Adrenal gland (tissue), 5 donors: ENCODE measurements around the gene RASSF5.

ENCODE experiments used
- POLR2A ChIP-seq, 2 donors: fragments of 450-650 bp; IDR thresholded peaks; one replicate each; pipeline ENCODE4 v1.6.1; 2017; ENCODE audit warnings: antibody characterized with exemption in 2 of 2, mild to moderate bottlenecking in 2 of 2, moderate library complexity in 1 of 2
- TF ChIP-seq, protein P1 (sequence below), 6 experiments: fragments of 450-650 bp in 4 of 6; fragments of 200-600 bp in 2 of 6; sonication (generic) in 1 of 6; IDR thresholded peaks; 1 replicate in 5 of 6; 2 replicates in 1 of 6; pipeline versions ENCODE4 v1.5.1 to v1.8.0; 2016 to 2021; ENCODE audit warnings: antibody characterized with exemption in 6 of 6, mild to moderate bottlenecking in 2 of 6, moderate library complexity in 1 of 6
- donor health status: DM: no; HTN: no; CAD: no.

DNA sequence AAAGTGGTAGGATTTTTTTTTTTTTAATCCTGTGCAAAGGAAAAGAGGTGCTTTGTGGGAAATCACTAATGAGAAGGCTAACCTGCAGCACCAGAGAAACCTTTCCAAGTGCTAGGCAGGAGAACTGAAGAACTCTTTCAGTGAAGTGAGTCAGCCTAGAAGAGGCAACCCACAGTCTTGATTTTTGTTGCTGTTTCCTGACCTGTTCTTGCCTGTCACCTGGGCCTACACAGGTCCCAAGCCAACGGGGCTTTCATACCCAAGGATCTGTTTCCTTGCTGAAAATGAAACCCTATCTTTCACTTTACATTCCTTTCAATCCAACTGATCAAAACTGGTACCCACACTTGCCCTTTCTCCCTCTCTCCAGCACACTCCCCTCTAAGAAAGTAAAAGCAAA lies 44.2 kb upstream of the RASSF5 start:
- TF ChIP-seq, protein P1, sequence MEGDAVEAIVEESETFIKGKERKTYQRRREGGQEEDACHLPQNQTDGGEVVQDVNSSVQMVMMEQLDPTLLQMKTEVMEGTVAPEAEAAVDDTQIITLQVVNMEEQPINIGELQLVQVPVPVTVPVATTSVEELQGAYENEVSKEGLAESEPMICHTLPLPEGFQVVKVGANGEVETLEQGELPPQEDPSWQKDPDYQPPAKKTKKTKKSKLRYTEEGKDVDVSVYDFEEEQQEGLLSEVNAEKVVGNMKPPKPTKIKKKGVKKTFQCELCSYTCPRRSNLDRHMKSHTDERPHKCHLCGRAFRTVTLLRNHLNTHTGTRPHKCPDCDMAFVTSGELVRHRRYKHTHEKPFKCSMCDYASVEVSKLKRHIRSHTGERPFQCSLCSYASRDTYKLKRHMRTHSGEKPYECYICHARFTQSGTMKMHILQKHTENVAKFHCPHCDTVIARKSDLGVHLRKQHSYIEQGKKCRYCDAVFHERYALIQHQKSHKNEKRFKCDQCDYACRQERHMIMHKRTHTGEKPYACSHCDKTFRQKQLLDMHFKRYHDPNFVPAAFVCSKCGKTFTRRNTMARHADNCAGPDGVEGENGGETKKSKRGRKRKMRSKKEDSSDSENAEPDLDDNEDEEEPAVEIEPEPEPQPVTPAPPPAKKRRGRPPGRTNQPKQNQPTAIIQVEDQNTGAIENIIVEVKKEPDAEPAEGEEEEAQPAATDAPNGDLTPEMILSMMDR (IDR thresholded peaks at IDR 0.05): no peak
- no peak for TF ChIP-seq POLR2A (IDR thresholded peaks at IDR 0.05)
